Measurements from ENCODE around the gene HIP1. TPM values are rescaled to one million over a fixed set of nuclear protein-coding genes. Genes with fewer than 3 reads are reported as not detected.

Gene HIP1
- total and polyA plus RNA-seq, 8 donors = 3.6 to 14.8 (median 5.2) TPM

GRCh38 chr7:75711076-75711475 lies 27.7 kb downstream of the HIP1 start:
- Histone ChIP-seq H3K27me3 (no peaks in the 10 kb centered on the region), H3K4me3 (no peak overlapping the region), H3K9me3 (no peaks in the 10 kb centered on the region), H3K36me3 (no peaks in the 10 kb centered on the region), H3K27ac (peak overlapping the region in 1 of 4 donors; percentile 5), H3K4me1 (no peaks in the 10 kb centered on the region)
- intact Hi-C loops (cut with DNase I) = no loop called here
- DNase-seq (no peak), FAIRE-seq (no peak), ATAC-seq (no peak)
- no peak for TF ChIP-seq CTCF (IDR thresholded peaks at IDR 0.05)

- Histone ChIP-seq H3K9me3 (no peaks in the 10 kb centered on the region), H3K4me3 (no peak overlapping the region), H3K4me1 (no peaks in the 10 kb centered on the region), H3K27me3 (no peaks in the 10 kb centered on the region), H3K27ac (no peak overlapping the region), H3K36me3 (no peaks in the 10 kb centered on the region)
- WGBS, 2 donors = 77 to 87% methylated on average over 4 of the region's 4 CpGs
- ATAC-seq = no peak
- no peak for FAIRE-seq
- intact Hi-C loops (cut with DNase I) = no loop called here
- no peak for DNase-seq
- TF ChIP-seq CTCF (IDR thresholded peaks at IDR 0.05) = no peak
These were observed 33.8 kb downstream of the HIP1 start for GRCh38 chr7:75704928-75705327.

GRCh38 chr7:75702515-75702914 lies 36.2 kb downstream of the HIP1 start:
- FAIRE-seq = no peak
- 86 to 91% methylated on average over 4 of the region's 4 CpGs for WGBS, 2 donors
- intact Hi-C loops (cut with DNase I) = no loop called here

GRCh38 chr7:75699993-75700392 lies 38.7 kb downstream of the HIP1 start:
- TF ChIP-seq CTCF (IDR thresholded peaks at IDR 0.05) = no peak
- ATAC-seq (no peak), DNase-seq (peak in 1 of 6 donors; percentile 19), FAIRE-seq (no peak)
- Histone ChIP-seq H3K9me3 (no peaks in the 10 kb centered on the region), H3K27ac (no peak overlapping the region), H3K4me1 (no peaks in the 10 kb centered on the region), H3K4me3 (no peak overlapping the region), H3K36me3 (no peaks in the 10 kb centered on the region), H3K27me3 (no peaks in the 10 kb centered on the region)
- 91% methylated on average over 12 of the region's 12 CpGs for WGBS, 2 donors
- intact Hi-C loops (cut with DNase I) = no loop called here

More at GRCh38 chr7:75702515-75702914, 36.2 kb downstream of the HIP1 start:
- Histone ChIP-seq H3K9me3 (no peaks in the 10 kb centered on the region), H3K4me3 (no peak overlapping the region), H3K27ac (no peak overlapping the region), H3K4me1 (no peaks in the 10 kb centered on the region), H3K27me3 (no peaks in the 10 kb centered on the region), H3K36me3 (no peaks in the 10 kb centered on the region)
- DNase-seq (peak in 1 of 6 donors; percentile 5), ATAC-seq (no peak)
- no peak for TF ChIP-seq CTCF (IDR thresholded peaks at IDR 0.05)

GRCh38 chr7:75698358-75698757 lies 40.4 kb downstream of the HIP1 start:
- no peak for DNase-seq
- no peak overlapping the region for H3K27ac ChIP-seq
- no peaks in the 10 kb centered on the region for H3K9me3 ChIP-seq
- no peaks in the 10 kb centered on the region for H3K27me3 ChIP-seq
- no peaks in the 10 kb centered on the region for H3K36me3 ChIP-seq
- no peak overlapping the region for H3K4me3 ChIP-seq
- no peak for TF ChIP-seq CTCF (IDR thresholded peaks at IDR 0.05)
- intact Hi-C loops (cut with DNase I) = no loop called here
- H3K4me1 ChIP-seq = no peaks in the 10 kb centered on the region
- ATAC-seq = no peak
- FAIRE-seq = no peak

Data from pancreas (tissue), 10 donors.